DND-41 (cell line): ENCODE results near the gene FAM131A.

Source experiments
- EZH2 ChIP-seq: IDR thresholded peaks from 3 replicates; pipeline ENCODE4 v1.6.1; 2012; ENCODE audit warnings: borderline replicate concordance, low read depth, mild to moderate bottlenecking, moderate library complexity, low read length, inconsistent platforms; ENCODE audit not compliant: severe bottlenecking
- TF ChIP-seq, protein P1 (sequence below): IDR thresholded peaks from 2 replicates; pipeline ENCODE4 v1.5.1; 2012; ENCODE audit warnings: borderline replicate concordance, low read length, moderate library complexity, mild to moderate bottlenecking; ENCODE audit not compliant: poor library complexity, severe bottlenecking; ENCODE audit errors: extremely low read depth

GRCh38 chr3:184377882-184378445 is 40.6 kb downstream of the FAM131A start, which contains the start of gene THPO:
- TF ChIP-seq EZH2: no peak
- TF ChIP-seq, protein P1, sequence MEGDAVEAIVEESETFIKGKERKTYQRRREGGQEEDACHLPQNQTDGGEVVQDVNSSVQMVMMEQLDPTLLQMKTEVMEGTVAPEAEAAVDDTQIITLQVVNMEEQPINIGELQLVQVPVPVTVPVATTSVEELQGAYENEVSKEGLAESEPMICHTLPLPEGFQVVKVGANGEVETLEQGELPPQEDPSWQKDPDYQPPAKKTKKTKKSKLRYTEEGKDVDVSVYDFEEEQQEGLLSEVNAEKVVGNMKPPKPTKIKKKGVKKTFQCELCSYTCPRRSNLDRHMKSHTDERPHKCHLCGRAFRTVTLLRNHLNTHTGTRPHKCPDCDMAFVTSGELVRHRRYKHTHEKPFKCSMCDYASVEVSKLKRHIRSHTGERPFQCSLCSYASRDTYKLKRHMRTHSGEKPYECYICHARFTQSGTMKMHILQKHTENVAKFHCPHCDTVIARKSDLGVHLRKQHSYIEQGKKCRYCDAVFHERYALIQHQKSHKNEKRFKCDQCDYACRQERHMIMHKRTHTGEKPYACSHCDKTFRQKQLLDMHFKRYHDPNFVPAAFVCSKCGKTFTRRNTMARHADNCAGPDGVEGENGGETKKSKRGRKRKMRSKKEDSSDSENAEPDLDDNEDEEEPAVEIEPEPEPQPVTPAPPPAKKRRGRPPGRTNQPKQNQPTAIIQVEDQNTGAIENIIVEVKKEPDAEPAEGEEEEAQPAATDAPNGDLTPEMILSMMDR: no peak
